GM18868 (cell line): Measurements from ENCODE around the gene FAM20C.
"Not testable (repeated sequence)": the region's sequence is repeated elsewhere in the genome, so short reads cannot be mapped to it uniquely, and the experiment has no call there.

Experiments
- ATAC-seq: cut with Tn5 transposase; IDR thresholded peaks from one replicate; pipeline ENCODE4 v1.9.1; 2021; ENCODE audit warnings: mild to moderate bottlenecking, moderate library complexity; ENCODE audit not compliant: unreplicated experiment

The FAM20C gene

DNA sequence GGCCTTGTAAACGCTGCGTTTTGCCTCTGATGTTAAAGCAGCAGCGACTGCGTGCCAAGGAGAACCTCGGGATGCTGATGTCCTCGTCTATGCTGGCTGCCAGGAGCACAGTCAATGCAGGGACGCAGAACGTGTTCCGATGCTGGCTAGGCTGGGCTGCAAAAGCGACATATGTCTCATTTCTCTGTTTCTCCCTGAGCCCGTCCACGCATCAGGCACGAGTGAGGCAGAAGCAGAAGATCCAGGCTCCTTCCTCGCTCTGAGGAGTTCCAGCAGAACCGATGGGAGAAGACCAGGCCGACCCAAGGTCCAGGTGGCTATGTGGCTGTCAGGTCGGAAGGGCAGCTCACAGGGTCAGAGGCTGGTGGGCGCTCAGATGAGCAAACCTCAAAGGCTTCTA, 93.9 kb downstream of the FAM20C start:
- ATAC-seq: no peak

GRCh38 chr7:288671-289101, 96.3 kb downstream of the FAM20C start:
- no peak for ATAC-seq

GRCh38 chr7:289209-289755, 96.9 kb downstream of the FAM20C start:
- no peak for ATAC-seq

DNA sequence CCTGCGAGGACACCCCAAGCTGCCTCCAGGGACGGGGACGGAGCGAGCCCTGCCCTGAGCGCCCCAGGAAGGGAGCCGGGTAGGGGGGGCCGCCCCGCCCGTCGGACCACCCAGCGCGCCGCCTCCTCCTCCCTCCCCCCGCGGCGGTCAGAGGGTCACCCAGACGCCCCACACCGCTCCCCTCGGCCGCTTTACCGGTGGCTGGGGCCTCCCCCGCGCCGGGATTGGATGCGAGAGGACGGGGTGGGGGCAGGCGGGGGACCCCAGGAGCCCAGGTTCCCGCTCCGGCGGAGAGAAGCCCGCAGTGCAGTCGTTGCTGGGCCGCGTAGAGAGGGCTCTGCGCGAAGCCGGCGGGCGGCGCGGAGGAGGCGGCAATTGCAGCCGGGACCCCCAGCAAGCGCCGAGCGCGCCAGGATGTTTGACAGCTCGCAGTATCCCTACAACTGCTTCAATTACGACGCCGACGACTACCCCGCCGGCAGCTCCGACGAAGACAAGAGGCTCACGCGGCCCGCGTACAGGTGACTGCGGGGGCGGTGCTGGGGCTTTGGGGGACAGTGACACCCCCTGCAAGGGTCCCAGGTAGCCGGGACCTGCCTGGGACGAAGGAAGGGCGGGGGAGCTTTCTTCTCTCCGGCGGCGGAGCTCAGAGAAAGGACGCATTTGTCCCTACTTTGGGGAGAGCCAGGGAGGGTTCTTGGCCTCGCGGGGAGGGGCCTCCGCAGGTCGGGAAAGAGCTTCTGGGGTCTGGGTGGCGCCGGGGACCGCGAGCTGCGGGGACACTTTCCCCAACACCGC, 97.6 kb downstream of the FAM20C start, which contains the start of gene FOXL3:
FOXL3 (plus strand) TSS at position 415 of the 798 bp plus-strand sequence; CDS start at position 415, 0 bp downstream.
- no peak for ATAC-seq

DNA sequence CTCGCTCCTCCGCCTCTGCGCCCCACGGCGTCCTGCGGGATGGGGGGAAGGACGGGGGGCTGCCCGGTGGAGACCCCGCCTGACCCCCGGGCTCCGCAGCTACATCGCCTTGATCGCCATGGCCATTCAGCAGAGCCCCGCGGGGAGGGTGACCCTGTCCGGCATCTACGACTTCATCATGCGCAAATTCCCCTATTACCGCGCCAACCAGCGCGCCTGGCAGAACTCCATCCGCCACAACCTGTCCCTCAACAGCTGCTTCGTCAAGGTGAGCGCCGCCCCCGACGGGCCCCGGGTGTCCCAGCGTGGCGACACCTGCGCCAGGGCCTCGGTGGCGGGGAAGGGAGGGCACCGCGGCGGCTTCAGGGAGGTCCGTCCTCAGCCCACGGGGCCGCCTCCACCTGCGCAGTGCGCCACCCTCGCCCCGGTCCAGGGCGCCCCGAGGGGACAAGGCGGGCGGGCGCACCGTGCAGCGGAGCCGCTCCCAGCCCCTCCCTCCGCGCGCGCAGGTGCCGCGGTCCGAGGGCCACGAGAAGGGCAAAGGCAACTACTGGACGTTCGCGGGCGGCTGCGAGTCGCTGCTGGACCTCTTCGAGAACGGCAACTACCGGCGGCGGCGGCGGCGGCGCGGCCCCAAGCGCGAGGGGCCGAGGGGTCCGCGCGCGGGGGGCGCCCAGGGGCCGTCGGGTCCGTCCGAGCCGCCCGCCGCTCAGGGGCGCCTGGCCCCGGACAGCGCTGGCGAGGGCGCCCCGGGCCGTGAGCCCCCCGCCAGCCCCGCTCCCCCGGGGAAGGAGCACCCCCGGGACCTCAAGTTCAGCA, 98.4 kb downstream of the FAM20C start:
- ATAC-seq: no peak

DNA sequence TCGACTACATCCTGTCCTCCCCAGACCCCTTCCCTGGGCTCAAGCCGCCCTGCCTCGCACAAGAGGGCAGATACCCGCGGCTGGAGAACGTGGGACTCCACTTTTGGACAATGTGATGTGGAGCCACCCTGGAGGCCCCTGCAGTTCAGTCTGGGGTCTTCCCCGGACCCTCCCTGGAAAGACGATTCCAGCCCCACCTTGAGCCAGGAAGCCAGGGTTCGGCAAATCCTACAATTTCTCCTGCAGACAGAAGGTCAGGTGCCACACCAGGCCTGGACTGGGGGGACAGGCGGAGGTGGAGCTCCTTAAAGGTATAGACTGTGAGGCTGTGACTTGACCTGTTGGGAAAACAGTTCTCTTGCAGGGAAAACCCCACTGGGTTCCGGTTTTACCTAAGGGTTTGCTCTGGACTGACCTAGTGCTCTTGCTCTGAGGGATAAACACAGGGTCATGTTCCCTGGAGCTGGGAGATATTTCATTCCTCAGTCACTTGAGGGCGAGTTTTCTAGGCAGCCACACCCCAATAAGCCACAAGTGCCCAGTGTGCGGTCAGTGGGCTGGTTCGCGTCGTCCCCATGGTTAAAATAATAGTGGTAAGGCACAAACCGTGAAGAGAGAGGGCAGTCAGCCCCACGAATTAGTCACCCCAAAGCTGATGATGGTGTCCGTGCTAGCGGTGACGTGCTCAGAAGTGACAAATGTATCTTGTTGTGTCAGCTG, 99.2 kb downstream of the FAM20C start:
- no peak for ATAC-seq

DNA sequence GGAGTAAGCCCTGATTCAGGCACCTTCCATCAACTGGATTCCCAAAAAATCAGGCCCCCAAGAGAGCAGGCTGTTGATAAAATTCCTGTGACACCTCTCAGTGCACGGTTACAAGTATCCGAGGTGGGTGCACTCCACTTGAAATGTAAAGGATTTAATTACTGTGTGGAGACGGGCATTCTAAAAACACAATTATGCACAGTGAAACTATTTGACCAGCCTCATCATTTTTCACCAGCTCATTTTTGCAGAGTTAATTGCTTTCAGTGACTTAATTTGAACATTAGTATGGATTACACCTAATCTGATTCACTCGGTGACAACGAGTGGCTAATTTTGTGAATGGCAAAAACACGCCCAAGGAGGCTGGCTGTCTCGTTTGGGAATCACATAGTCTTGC, 99.9 kb downstream of the FAM20C start:
- ATAC-seq: no peak

DNA sequence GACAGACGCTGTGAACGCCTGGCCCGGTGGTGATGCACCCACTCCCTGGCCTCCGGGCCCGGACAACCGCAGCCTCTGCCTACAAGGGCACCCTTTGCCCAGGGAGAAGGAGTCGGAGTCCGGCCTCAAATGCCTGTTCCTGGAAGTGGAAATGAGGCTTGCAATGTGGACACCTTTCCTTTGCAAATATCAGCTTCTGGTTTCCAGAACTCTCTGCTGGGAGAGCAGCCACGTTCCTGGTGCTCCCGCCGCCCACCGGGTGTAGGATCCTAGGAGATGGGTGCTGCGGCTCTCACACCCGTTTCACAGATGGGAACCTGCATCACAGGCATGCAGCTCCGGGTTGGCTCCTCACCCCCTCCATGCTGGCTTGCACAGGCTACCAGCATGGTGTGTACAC, 100.5 kb downstream of the FAM20C start:
- ATAC-seq: no peak

GRCh38 chr7:293681-294439, 101.5 kb downstream of the FAM20C start:
- no peak for ATAC-seq

DNA sequence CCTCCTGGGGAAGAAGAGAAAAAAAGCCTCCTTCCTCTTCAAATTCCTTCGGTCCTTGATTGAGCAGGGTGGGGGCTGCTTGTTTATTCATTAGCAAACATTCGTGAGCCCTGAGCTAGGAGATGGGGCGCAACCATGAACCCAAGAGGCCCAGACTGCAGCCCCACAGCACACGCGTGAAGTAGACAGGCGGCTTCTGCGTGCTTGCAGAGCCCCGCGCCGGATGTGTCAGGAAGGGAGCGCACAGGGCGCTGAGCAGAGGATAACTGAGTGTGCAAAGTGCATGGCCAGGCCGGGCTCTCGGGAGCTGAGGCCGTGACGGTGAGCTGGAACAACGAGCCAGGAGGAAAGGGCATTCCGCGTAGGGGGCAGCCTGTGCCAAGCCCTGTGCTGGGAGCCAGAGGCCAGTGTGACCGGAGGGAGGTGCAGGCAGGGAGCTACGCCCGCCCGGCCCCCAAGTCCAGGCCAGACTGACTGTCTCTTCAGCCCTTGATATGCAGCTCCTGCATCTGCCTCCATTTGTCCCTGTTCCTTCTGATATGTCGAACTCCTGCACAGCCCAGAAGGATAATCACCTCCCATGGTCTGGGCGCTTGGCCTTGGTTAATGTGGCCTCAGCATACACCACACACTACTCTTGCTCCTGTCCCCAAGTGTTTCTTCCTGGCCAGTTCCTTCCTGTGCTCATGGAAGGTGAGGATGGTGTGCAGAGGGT, 102.2 kb downstream of the FAM20C start:
- ATAC-seq: no peak

DNA sequence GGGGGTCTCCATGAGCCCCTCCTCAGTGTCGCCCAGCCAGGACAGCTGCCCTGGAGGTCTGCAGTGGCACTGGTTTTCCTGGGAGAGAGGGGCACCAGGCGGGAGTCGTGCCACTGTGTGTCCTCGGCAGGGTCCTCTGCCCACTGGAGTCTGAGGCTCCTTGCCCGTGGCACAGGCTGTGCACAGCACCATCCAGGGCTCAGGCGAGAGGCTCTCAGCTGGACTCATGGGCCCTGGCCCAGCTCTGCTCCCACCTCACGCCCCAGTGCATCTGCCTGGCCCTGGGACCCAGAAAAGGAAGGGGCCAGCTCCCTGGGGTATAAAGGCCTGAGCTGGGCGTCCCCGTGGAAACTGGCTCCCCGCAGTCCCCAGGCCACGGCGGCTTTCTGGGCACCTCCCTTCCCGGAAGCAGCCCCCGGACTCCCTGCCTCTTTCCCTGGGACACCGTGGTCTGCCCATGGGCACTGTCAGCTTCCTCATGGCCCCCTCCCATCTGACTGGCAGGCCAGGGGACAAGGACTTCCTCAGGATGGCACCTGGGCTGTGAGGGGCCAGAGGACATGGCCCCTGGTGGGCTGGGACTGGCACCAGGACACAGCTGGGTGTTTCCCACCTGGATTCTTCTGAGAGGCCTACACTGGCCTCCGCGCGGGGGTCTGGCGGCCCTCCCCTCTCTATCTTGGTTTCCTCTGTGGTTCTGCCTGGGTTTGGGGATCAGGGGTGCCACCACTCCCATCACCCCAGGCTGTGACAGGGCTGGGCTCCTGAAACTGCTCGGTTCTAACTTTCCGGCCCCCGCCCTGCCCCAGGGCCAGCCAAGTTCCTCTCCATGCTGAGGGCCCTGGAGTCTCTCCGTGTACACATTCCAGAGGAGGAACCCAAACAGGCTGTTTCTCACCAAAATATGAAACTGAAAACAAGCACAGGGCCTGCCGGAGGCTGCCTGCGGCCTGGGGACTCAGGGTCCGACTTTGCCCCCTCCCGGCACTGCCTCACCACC, 103.1 kb downstream of the FAM20C start:
- no peak for ATAC-seq

GRCh38 chr7:296373-296945, 104.1 kb downstream of the FAM20C start:
- ATAC-seq: no peak

GRCh38 chr7:297141-297540, 104.8 kb downstream of the FAM20C start:
- ATAC-seq: not testable (repeated sequence)

DNA sequence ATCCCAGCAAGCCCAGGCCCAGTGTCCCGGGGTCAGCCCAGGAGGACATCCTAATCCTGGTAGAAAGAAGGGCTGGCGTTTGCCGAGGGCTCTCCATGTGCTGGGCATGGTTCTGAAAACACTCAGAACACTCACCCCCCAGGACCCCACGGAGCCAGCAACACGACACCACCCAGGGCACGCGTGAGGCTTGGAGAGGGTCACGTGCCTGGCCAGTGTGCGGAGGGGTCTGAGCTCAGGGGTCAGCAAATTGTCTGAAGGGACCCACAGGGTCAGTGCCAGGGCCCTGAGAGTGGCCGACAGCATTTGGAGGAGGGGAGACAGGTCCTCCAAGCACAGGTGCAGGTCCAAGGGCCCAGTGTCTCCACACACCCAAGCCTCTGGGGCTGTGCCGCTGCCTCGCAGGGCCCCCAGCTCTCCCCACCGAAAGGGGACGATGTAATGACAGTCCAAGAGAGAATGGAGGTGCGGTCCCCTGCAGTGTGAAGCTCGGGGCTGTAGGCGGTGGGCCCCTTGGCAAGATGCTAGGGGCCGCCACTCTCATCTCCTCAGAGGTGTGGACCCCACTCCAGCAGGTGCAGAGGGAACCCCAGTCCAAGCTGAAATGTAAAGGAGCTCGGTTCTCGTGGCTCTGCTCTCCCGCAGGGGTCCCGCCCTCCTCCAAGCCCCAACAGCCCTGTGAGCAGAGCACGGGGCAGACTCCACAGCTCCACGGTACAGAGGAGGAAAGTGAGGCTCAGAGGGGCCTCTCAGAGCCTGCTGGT, 105.4 kb downstream of the FAM20C start:
- no peak for ATAC-seq

DNA sequence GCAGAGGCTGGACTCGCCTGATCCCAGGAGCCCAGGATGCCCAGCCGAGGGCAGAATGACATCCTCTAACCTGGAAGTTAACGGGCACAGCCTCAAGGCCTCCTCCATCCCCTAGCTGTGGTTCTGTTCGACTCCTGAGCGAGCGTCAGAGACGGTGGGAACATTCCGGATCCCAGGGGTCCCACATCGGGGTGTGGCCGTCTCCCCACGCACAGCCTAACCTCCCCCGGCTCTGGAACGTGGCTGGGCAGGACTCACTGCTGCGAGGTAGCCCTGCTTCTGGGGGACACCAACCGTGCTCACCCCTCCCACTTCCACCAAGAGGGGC, 106.0 kb downstream of the FAM20C start:
- ATAC-seq: no peak

GRCh38 chr7:298743-299142, 106.4 kb downstream of the FAM20C start:
- no peak for ATAC-seq

DNA sequence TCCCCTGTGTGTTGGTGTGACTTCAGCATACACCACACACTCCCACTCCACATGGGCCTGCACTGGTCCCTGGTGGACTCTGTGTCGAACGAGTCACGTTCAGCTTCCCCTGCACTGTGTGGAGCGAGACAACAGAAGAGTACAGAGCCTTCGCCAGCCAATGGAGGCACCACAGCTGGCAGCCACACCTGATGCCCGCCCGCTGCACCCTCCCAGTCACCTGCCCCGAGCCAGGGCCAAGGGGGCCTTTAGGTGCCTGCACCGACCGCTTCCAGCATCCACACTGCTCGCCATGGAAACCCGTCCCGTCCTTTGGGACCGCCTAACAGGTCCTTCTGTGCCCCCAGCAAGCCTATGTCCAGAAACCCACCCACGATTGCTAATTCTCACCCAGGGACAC, 106.8 kb downstream of the FAM20C start:
- no peak for ATAC-seq

- ATAC-seq: no peak
Observed at GRCh38 chr7:299628-300027, 107.3 kb downstream of the FAM20C start.
